Astrocyte of the cerebellum (primary cell): ENCODE measurements around the gene ASF1B.
A peak's percentile ranks its signal among the peaks of the same experiment; 100 is the strongest.

Experiments used
- DNase-seq: peaks from one replicate; pipeline ENCODE4 v3.0.0-alpha.2; 2011; ENCODE audit warnings: low read depth
- H3K4me3 ChIP-seq: 2 replicates; pipeline ENCODE4 v1.5.1; 2011; ENCODE audit warnings: mild to moderate bottlenecking, low read depth, low read length, moderate library complexity
- CTCF ChIP-seq: IDR thresholded peaks from 2 replicates; pipeline ENCODE4 v1.5.1; 2012; ENCODE audit warnings: low read length, low read depth, moderate library complexity, mild to moderate bottlenecking; ENCODE audit errors: missing control alignments
- in situ Hi-C: cut with HindIII; loops from 2 replicates; pipeline ENCODE4 v1.10.0; 2017; ENCODE audit warnings: low sequenced_read_pairs

The ASF1B gene

GRCh38 chr19:14081797-14082674, 54.4 kb downstream of the ASF1B start:
- no peak for DNase-seq
- H3K4me3 ChIP-seq: peak overlapping the region; percentile 66
- in situ Hi-C loops: no loop called here
- TF ChIP-seq CTCF: no peak

DNA sequence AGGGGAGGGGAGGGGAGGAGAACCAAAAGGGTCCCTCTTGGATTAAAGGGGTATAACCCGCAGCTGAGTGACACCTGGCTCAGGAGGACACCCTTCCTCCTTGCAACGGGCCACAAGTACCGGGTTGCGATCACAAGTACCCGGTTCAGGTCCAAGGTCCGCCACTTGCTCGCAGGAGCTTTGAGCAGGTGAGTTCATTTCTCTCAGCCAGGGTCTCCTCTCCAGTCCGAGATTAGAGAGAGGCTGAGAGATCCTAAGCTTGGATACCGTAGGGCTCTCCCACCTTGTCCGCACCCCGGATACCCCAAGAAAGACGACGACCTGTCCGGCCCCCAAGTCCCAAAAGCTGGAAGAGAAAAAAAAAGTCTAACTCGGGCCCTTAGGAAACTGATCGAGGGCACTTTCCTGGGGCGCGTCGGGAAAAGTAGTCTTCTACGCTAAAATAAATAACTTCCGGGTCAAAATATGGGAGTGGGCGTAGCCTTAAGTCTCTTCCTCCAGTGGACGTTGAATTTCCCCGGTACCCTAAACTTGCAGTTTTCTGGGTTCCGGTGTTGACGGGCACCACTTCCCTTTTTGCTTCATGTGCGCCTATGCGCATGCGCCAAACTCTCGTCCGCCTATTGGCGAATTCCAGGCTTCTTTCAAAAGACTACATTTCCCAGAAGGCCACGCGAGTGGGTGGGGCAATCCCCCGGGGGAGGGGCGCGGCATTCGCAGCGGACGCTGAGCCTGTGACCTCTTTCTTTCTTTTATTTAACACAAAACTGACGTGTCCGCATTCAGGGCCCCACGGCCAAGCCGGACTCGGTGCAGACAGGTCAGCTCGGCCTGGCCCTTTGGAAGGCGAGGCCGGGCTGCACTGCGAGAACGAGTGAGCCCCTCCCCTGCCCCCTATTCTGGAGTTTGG, 55.2 kb downstream of the ASF1B start:
- no peak for TF ChIP-seq CTCF
- H3K4me3 ChIP-seq: peak overlapping the region; percentile 66
- in situ Hi-C loops: no loop called here
- DNase-seq: peak; percentile 99

DNA sequence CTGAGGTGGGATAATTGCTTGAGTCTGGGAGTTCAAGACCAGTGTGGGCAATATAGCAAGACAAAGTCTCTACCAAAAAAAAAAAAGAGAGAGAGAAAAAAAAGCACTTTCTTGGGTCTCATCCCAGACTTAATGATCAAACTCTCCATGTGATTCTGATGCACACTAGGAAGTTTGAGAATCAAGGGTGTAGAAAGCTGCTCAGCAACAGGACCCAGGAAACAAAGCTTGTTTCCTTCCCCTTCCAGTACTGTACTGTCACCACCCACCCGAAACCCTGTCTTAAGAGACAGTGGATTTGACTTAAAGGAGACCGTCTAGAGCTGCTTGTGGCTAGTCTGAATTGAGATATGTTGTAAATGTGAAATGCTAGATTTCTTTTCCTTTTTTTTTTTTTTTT, 58.0 kb downstream of the ASF1B start:
- no peak for DNase-seq
- in situ Hi-C loops: loop anchor here (5.0 kb wide), 2 partner anchors 59 to 191 kb away; partner anchors contain the start of gene ASF1B
- no peak for TF ChIP-seq CTCF
- no peak overlapping the region for H3K4me3 ChIP-seq

- H3K4me3 ChIP-seq: peak overlapping the region; percentile 55
- DNase-seq: no peak
- in situ Hi-C loops: no loop called here
- no peak for TF ChIP-seq CTCF
Measured at GRCh38 chr19:14073925-14074838, 62.2 kb downstream of the ASF1B start.

DNA sequence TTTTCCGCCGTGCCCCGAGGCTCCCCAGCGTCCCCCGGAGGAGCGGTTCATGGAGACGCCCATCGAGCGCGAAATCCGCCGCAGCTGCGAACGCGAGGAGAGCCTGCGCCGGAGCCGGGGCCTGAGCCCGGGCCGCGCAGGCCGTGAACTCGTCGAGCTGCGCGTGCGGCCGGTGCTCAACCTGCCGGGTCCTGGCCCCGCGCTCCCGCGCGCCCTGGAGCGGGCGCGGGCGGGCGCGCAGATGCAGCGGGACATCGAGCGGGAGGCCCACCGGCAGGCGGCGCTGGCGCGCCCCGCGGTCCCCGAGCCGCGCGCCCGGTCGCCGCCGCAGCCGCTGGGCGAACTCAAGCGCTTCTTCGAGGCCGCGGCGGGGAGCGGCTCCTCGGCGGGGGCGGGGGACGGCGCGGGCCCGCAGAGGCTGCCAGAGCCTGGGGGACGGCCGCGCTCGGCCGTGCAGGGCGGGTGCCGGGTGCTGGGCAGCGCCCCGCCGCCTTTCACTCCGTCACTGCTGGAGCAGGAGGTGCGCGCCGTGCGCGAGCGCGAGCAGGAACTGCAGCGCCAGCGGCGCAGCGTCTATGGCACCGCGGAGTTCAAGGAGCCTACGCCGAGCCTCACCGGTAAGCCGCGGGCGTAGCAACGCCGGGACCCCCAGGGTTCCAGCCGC, 63.0 kb downstream of the ASF1B start:
- peak; percentile 17 for TF ChIP-seq CTCF
- no peak for DNase-seq
- in situ Hi-C loops: no loop called here
- H3K4me3 ChIP-seq: peak overlapping the region; percentile 55
